C4-2B (cell line): ENCODE measurements around the gene ECT2L.

ENCODE experiments used
- CTCF ChIP-seq: fragments of 450-650 bp; conservative IDR thresholded peaks from 2 replicates; pipeline ENCODE4 v1.5.1; 2017; ENCODE audit warnings: mild to moderate bottlenecking
- ZFX ChIP-seq: fragments of 450-650 bp; IDR thresholded peaks from 2 replicates; pipeline ENCODE4 v1.6.1; 2017

GRCh38 chr6:138925806-138926205 lies 129.9 kb downstream of the ECT2L start:
- no peak for TF ChIP-seq CTCF
- no peak for TF ChIP-seq ZFX
